ENCODE measurements around the gene KCNK10. TPM values are rescaled to one million over a fixed set of nuclear protein-coding genes. Genes with fewer than 3 reads are reported as not detected.

The KCNK10 gene
- total and polyA plus RNA-seq, 2 experiments from 2014 or later: not detected

DNA sequence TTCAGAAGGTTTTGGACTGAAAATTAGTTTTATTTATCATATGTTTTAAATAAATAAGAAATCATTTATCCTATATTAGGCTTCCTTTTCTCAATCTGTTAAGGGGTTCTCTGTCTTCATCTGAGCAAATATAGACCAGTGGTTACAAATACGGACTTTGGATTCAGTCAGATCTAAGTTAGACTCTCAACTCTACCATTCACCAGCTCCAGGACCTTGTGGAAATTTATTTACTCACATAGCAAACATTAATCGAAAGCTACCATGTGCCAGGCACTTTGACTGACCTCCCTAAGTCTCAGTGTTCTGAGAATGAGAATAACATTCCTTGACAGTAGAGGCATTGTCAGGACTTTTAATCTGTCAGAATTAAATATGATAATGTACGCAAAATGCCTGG, 22.3 kb downstream of the KCNK10 start:
- Histone ChIP-seq H3K27ac (no peak overlapping the region), H3K4me3 (no peak overlapping the region), H3K36me3 (no peaks in the 10 kb centered on the region), H3K27me3 (peaks cover 10% of the 10 kb centered on the region), H3K4me1 (ENCODE audit: low read depth) (no peaks in the 10 kb centered on the region), H3K9me3 (ENCODE audit: low read depth) (no peaks in the 10 kb centered on the region)
- no peak for DNase-seq (ENCODE audit: low read depth in 1 of 2, low spot score in 1 of 2)
- TF ChIP-seq, protein P1, sequence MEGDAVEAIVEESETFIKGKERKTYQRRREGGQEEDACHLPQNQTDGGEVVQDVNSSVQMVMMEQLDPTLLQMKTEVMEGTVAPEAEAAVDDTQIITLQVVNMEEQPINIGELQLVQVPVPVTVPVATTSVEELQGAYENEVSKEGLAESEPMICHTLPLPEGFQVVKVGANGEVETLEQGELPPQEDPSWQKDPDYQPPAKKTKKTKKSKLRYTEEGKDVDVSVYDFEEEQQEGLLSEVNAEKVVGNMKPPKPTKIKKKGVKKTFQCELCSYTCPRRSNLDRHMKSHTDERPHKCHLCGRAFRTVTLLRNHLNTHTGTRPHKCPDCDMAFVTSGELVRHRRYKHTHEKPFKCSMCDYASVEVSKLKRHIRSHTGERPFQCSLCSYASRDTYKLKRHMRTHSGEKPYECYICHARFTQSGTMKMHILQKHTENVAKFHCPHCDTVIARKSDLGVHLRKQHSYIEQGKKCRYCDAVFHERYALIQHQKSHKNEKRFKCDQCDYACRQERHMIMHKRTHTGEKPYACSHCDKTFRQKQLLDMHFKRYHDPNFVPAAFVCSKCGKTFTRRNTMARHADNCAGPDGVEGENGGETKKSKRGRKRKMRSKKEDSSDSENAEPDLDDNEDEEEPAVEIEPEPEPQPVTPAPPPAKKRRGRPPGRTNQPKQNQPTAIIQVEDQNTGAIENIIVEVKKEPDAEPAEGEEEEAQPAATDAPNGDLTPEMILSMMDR (IDR thresholded peaks at IDR 0.05; ENCODE audit: low read depth, low read length): no peak

DNA sequence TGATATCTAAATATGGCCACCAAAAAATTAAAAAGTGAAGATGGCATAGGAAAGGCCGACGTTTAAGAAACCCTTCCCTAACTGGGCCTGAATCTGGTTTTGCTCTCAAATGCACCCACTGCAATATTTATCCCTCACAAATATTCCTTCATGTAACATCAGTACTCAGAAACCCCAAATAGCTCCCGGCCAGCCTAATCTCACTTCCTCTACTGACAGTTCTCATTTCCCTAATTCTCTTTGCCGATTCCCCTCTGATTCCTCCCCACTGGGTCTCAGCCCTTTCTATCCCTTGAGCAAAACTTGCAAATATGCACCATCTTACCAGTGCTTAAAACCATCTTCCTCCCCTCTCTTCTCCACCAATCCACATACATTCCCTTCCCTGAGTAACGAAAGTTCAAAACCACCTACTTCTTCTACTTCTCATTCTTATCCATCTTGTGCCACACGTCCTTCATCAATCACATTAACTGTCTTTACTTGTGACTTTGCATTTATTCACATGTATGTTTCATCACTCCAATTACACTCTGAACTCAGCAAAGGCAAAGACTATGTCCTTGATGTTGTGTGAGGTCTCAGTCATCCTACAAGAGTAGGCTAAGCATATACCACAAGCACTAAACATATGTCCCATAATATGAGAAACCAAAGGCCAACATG, 23.1 kb downstream of the KCNK10 start:
- TF ChIP-seq, protein P1 (IDR thresholded peaks at IDR 0.05; ENCODE audit: low read depth, low read length): no peak
- H3K27ac ChIP-seq: no peak overlapping the region
- no peak overlapping the region for H3K4me3 ChIP-seq
- no peaks in the 10 kb centered on the region for H3K4me1 ChIP-seq (ENCODE audit: low read depth)
- H3K9me3 ChIP-seq (ENCODE audit: low read depth): no peaks in the 10 kb centered on the region
- DNase-seq (ENCODE audit: low read depth in 1 of 2, low spot score in 1 of 2): no peak
- H3K36me3 ChIP-seq: no peaks in the 10 kb centered on the region
- H3K27me3 ChIP-seq: peaks cover 10% of the 10 kb centered on the region

DNA sequence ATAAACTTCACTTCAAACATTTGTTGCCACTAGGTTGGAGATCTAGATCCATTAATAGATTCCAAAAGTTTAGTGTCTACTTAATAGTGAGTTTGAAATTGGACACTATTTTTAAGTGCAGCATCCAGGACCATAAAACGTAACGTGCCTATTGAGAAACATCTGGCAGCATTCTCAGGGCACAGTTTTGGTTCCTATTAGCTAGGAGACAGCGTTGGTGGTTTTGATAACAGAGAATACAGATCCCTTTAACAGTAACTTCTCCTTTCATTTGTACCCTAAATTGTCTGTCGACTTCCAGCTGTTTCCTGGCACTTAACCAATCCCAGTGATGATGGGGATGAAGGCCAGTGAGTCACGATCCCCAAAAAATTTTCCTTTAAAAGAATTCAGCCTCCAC, 25.8 kb downstream of the KCNK10 start:
- no peaks in the 10 kb centered on the region for H3K4me1 ChIP-seq (ENCODE audit: low read depth)
- no peak overlapping the region for H3K27ac ChIP-seq
- H3K27me3 ChIP-seq: peaks cover 4% of the 10 kb centered on the region
- H3K9me3 ChIP-seq (ENCODE audit: low read depth): no peaks in the 10 kb centered on the region
- no peaks in the 10 kb centered on the region for H3K36me3 ChIP-seq
- DNase-seq (ENCODE audit: low read depth in 1 of 2, low spot score in 1 of 2): no peak
- TF ChIP-seq, protein P1 (IDR thresholded peaks at IDR 0.05; ENCODE audit: low read depth, low read length): no peak
- H3K4me3 ChIP-seq: no peak overlapping the region

DNA sequence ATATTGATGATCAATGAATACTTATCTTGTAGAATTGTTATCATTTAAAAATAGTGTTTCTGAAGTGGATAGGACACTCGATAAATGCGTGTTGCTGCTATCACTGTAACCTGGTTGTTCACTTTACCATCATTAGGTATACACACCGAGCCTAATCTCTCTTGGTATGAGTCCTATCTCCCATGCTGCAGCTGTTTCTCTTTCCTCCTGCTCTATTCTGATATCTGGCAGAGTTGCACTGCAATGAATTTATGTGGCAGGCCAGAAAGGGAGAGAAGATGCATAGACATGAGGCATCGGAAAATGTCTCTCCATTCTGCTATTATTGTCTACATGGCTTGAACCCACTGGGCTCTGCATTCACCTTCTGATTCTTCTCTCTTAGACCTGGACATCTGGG, 26.7 kb downstream of the KCNK10 start:
- peaks cover 4% of the 10 kb centered on the region for H3K27me3 ChIP-seq
- H3K4me3 ChIP-seq: no peak overlapping the region
- H3K9me3 ChIP-seq (ENCODE audit: low read depth): no peaks in the 10 kb centered on the region
- H3K36me3 ChIP-seq: no peaks in the 10 kb centered on the region
- TF ChIP-seq, protein P1 (IDR thresholded peaks at IDR 0.05; ENCODE audit: low read depth, low read length): no peak
- H3K4me1 ChIP-seq (ENCODE audit: low read depth): no peaks in the 10 kb centered on the region
- no peak overlapping the region for H3K27ac ChIP-seq
- DNase-seq (ENCODE audit: low read depth in 1 of 2, low spot score in 1 of 2): no peak

DNA sequence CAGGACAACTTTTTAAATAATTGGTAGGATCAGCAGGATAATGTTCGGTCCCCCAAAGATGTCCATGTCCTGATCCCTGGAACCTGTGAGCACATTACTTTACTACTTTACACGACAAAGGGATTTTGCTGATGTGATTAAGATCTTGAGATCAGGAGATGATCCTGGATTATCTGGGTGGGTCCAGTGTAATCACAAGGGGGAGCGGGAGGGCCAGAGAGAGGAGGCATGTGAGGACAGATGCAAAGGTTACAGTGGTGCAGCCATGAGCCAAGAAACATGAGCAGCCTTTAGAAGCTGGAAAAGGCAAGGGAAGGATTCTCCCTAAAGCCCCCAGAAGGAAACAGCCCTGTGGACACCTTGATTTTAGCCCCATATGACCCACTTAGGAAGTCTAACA, 33.1 kb downstream of the KCNK10 start:
- no peaks in the 10 kb centered on the region for H3K27me3 ChIP-seq
- no peaks in the 10 kb centered on the region for H3K9me3 ChIP-seq (ENCODE audit: low read depth)
- TF ChIP-seq, protein P1 (IDR thresholded peaks at IDR 0.05; ENCODE audit: low read depth, low read length): no peak
- no peak overlapping the region for H3K4me3 ChIP-seq
- H3K27ac ChIP-seq: no peak overlapping the region
- no peaks in the 10 kb centered on the region for H3K36me3 ChIP-seq
- no peaks in the 10 kb centered on the region for H3K4me1 ChIP-seq (ENCODE audit: low read depth)
- no peak for DNase-seq (ENCODE audit: low read depth in 1 of 2, low spot score in 1 of 2)
